Activated naive CD4-positive, alpha-beta T cell treated with anti-CD3 and anti-CD28 coated beads for 36 hours (primary cell): Measurements from ENCODE around the gene PRKCE. TPM values are rescaled to one million over a fixed set of nuclear protein-coding genes. Genes with fewer than 3 reads are reported as not detected.

Source experiments
- CTCF ChIA-PET: fragments of 350-600 bp; sonication (Branson Sonifier 250); formaldehyde crosslinking; loops from one replicate; lab custom pipeline; 2021; ENCODE audit warnings: antibody characterized with exemption; lab: Charles Lee
- DNase-seq: peaks from one replicate; pipeline ENCODE4 v3.0.0-alpha.2; 2020
- H3K27ac Mint-ChIP-seq: one replicate; pipeline ENCODE4 v1.8.0; 2021; ENCODE audit warnings: mild to moderate bottlenecking, mixed read lengths
- H3K27me3 Mint-ChIP-seq: one replicate; pipeline ENCODE4 v1.8.0; 2021; ENCODE audit warnings: low read depth, mixed read lengths
- H3K36me3 Mint-ChIP-seq: one replicate; pipeline ENCODE4 v1.8.0; 2021; ENCODE audit warnings: low read depth, mixed read lengths
- H3K4me1 Mint-ChIP-seq: one replicate; pipeline ENCODE4 v1.8.0; 2021; ENCODE audit warnings: low read depth, mixed read lengths
- H3K4me3 Mint-ChIP-seq: one replicate; pipeline ENCODE4 v1.8.0; 2021; ENCODE audit warnings: mild to moderate bottlenecking, moderate library complexity, mixed read lengths
- H3K9me3 Mint-ChIP-seq: one replicate; pipeline ENCODE4 v1.8.0; 2021; ENCODE audit warnings: mixed read lengths
- intact Hi-C: fragments of 100-400 bp; cut with micrococcal nuclease; formaldehyde crosslinking; loops from one replicate; pipeline ENCODE4 v1.15.1; 2023
- total RNA-seq, 2 experiments: library from RNA; stranded (reverse); gene quantifications; one replicate each; pipeline ENCODE4 v1.2.3, GENCODE V29; 2021

The PRKCE gene
- total RNA-seq, 2 experiments from 2014 or later = 9.4 to 10.6 TPM

GRCh38 chr2:46095830-46096229 is 444.4 kb downstream of the PRKCE start:
- Mint-ChIP-seq H3K27me3 (no peaks in the 10 kb centered on the region), H3K36me3 (peaks cover 3% of the 10 kb centered on the region), H3K4me3 (no peak overlapping the region), H3K9me3 (peaks cover 2% of the 10 kb centered on the region), H3K4me1 (no peaks in the 10 kb centered on the region), H3K27ac (no peak overlapping the region)
- intact Hi-C loops = no loop called here
- no peak for DNase-seq
- CTCF ChIA-PET = no interaction called here

DNA sequence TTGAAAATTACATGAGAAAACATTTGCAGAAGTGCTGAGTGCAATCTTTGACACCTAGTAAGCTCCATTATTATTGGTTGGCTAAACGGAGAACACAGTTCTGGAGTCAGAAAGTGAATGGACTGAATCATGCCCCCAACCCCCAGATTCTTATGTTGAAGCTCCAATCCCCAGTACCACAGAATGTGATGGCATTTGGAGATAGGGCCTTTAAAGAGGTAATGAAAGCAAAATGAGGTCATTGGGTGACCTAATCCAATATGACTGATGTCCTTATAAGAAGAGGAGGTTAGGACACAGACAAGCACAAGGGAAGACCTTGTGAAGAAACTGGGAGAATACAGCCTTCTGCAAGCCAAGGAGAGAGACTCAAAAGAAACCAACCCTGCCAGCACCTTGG is 444.8 kb downstream of the PRKCE start:
- Mint-ChIP-seq H3K36me3 (peaks cover 3% of the 10 kb centered on the region), H3K27ac (no peak overlapping the region), H3K4me1 (no peaks in the 10 kb centered on the region), H3K4me3 (no peak overlapping the region), H3K9me3 (peaks cover 2% of the 10 kb centered on the region), H3K27me3 (no peaks in the 10 kb centered on the region)
- CTCF ChIA-PET = no interaction called here
- no peak for DNase-seq
- intact Hi-C loops = no loop called here

- H3K4me3 Mint-ChIP-seq = no peak overlapping the region
- CTCF ChIA-PET = interaction anchor here (0.6 kb wide), 1 partner anchor 204 kb away, joined by 6 read pairs; no protein-coding TSS in a partner anchor
- no peak overlapping the region for H3K27ac Mint-ChIP-seq
These were observed 446.4 kb downstream of the PRKCE start for GRCh38 chr2:46097714-46098480.

GRCh38 chr2:46098621-46099062 is 447.2 kb downstream of the PRKCE start:
- no peaks in the 10 kb centered on the region for H3K27me3 Mint-ChIP-seq
- no peak overlapping the region for H3K27ac Mint-ChIP-seq
- peaks cover 2% of the 10 kb centered on the region for H3K9me3 Mint-ChIP-seq
- intact Hi-C loops = no loop called here
- H3K4me3 Mint-ChIP-seq = no peak overlapping the region
- H3K4me1 Mint-ChIP-seq = no peaks in the 10 kb centered on the region
- DNase-seq = peak; percentile 12
- peaks cover 7% of the 10 kb centered on the region for H3K36me3 Mint-ChIP-seq
- CTCF ChIA-PET = interaction anchor here (0.6 to 1.0 kb wide), 3 partner anchors 16 to 203 kb away, joined by 3 to 6 read pairs (median 3); no protein-coding TSS in a partner anchor

More at GRCh38 chr2:46097714-46098480, 446.4 kb downstream of the PRKCE start:
- Mint-ChIP-seq H3K9me3 (peaks cover 2% of the 10 kb centered on the region), H3K27me3 (no peaks in the 10 kb centered on the region), H3K36me3 (peaks cover 7% of the 10 kb centered on the region), H3K4me1 (no peaks in the 10 kb centered on the region)
- intact Hi-C loops = no loop called here
- no peak for DNase-seq

- intact Hi-C loops = no loop called here
- Mint-ChIP-seq H3K4me1 (no peaks in the 10 kb centered on the region), H3K36me3 (peaks cover 15% of the 10 kb centered on the region), H3K9me3 (peaks cover 14% of the 10 kb centered on the region), H3K4me3 (no peak overlapping the region), H3K27me3 (no peaks in the 10 kb centered on the region), H3K27ac (no peak overlapping the region)
- CTCF ChIA-PET = no interaction called here
- DNase-seq = no peak
These were observed 450.2 kb downstream of the PRKCE start for GRCh38 chr2:46101557-46102220.

- Mint-ChIP-seq H3K4me3 (no peak overlapping the region), H3K27ac (no peak overlapping the region), H3K27me3 (no peaks in the 10 kb centered on the region), H3K9me3 (peaks cover 15% of the 10 kb centered on the region), H3K36me3 (peaks cover 15% of the 10 kb centered on the region), H3K4me1 (no peaks in the 10 kb centered on the region)
- no peak for DNase-seq
- CTCF ChIA-PET = no interaction called here
- intact Hi-C loops = no loop called here
These were observed 455.2 kb downstream of the PRKCE start for GRCh38 chr2:46106690-46107089.

DNA sequence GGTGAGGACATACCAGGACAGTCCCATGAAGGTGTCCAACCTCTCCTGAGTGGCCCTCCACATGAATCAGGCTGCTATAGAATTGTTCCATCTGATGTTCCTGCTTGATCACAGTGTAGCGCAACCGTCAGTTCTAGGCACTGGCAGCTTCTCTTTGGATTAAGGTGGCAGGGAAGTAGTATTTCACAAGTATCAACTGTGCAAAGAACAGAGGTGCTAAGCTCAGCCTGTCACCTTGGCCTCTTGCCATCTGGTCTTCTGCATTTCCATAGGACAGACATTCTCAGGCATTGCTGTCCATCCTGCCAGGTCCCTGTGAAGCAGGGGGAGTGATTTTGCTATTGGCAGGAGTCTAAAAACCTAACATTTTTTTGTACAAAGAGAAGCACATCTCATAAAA is 463.5 kb downstream of the PRKCE start:
- DNase-seq = no peak
- Mint-ChIP-seq H3K36me3 (peaks cover 3% of the 10 kb centered on the region), H3K27me3 (no peaks in the 10 kb centered on the region), H3K4me3 (no peak overlapping the region), H3K27ac (no peak overlapping the region), H3K9me3 (peaks cover 3% of the 10 kb centered on the region), H3K4me1 (no peaks in the 10 kb centered on the region)
- CTCF ChIA-PET = no interaction called here
- intact Hi-C loops = no loop called here

GRCh38 chr2:46116150-46116549 is 464.7 kb downstream of the PRKCE start:
- intact Hi-C loops = no loop called here
- Mint-ChIP-seq H3K36me3 (peaks cover 3% of the 10 kb centered on the region), H3K4me1 (no peaks in the 10 kb centered on the region), H3K27me3 (no peaks in the 10 kb centered on the region), H3K27ac (no peak overlapping the region), H3K9me3 (peaks cover 3% of the 10 kb centered on the region), H3K4me3 (no peak overlapping the region)
- CTCF ChIA-PET = no interaction called here
- DNase-seq = no peak

GRCh38 chr2:46116553-46116991 is 465.1 kb downstream of the PRKCE start:
- intact Hi-C loops = no loop called here
- no peak for DNase-seq
- peaks cover 3% of the 10 kb centered on the region for H3K36me3 Mint-ChIP-seq
- CTCF ChIA-PET = no interaction called here
- H3K27ac Mint-ChIP-seq = no peak overlapping the region
- H3K4me1 Mint-ChIP-seq = no peaks in the 10 kb centered on the region
- no peaks in the 10 kb centered on the region for H3K27me3 Mint-ChIP-seq
- peaks cover 3% of the 10 kb centered on the region for H3K9me3 Mint-ChIP-seq
- H3K4me3 Mint-ChIP-seq = no peak overlapping the region

DNA sequence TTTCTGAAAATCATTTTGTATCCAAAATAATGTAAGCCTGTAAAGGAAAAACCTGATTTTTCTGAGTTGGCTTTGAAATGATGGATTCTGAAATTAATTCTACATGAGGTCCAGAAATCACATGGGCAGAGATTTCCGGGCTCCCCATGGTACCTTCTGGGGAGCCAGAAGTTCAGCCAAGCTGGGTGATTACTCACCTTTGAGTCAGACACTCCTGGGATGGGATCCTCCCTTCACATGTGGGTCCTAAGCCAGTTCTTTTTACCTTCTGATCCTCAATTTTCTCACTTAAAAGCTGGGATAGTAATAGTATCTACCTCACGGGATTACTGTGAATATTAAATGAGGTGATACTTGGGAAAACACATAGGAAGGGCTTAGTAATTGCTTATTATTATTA is 465.9 kb downstream of the PRKCE start:
- Mint-ChIP-seq H3K9me3 (no peaks in the 10 kb centered on the region), H3K36me3 (no peaks in the 10 kb centered on the region), H3K4me1 (no peaks in the 10 kb centered on the region), H3K27me3 (no peaks in the 10 kb centered on the region), H3K27ac (no peak overlapping the region), H3K4me3 (no peak overlapping the region)
- DNase-seq = no peak
- CTCF ChIA-PET = no interaction called here
- intact Hi-C loops = no loop called here

DNA sequence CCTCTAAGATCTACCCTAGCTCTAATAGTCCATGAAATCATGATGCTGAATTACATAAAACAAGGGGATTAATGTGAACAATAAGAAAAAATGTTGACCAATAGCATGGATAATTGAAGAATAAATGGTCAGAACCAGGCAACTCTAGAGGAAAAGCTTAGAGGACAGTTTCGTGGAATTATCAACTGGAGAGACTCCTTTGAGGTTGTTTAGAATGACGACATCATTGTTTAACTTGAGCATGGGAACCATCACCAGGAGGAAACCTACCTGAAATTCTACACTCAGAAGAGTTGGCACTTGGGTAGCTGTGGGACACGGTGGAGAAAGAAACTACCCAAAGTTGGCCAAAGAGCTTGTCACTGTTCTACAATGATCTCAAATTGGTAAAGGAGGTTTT is 466.5 kb downstream of the PRKCE start:
- no peak for DNase-seq
- intact Hi-C loops = no loop called here
- no peak overlapping the region for H3K4me3 Mint-ChIP-seq
- H3K27me3 Mint-ChIP-seq = no peaks in the 10 kb centered on the region
- H3K4me1 Mint-ChIP-seq = no peaks in the 10 kb centered on the region
- no peaks in the 10 kb centered on the region for H3K36me3 Mint-ChIP-seq
- no peaks in the 10 kb centered on the region for H3K9me3 Mint-ChIP-seq
- CTCF ChIA-PET = no interaction called here
- H3K27ac Mint-ChIP-seq = no peak overlapping the region

DNA sequence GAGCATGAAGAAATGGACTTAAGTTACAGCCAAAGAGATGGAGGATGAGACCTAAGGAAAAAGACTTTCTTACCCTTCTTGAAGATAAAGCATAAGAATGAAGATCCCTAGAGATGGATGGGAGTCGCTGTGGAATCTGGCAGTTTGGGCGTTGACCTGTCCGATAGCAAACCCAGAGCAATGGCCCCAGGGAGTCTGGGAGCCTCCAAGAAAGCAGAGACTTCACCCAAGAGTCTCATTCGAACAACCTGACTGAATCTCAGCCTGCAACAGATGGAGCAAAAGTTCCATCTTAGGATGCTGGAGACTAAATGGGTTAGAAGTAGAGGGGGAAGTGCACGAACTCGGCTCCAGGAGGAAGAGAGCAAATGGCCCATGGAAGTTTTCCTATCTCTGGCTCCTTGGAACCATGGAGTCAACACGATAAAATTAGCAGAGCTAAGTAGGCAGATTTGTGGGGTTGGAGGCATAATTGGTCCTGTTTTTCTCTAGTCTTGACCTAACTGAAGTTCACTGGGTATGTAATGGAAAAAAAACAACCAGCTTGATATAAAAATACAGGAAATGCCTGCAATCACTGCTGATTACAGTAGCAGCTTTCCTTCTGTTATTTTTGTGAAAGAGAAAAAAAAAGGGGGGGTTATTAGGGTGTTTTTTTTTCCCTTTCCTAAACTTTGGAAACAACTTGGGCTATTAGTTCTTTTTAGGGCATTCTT is 467.3 kb downstream of the PRKCE start:
- no peaks in the 10 kb centered on the region for H3K27me3 Mint-ChIP-seq
- no peak for DNase-seq
- no peak overlapping the region for H3K4me3 Mint-ChIP-seq
- H3K27ac Mint-ChIP-seq = no peak overlapping the region
- intact Hi-C loops = no loop called here
- CTCF ChIA-PET = interaction anchor here (0.8 kb wide), 1 partner anchor 1302 kb away, joined by 3 read pairs; no protein-coding TSS in a partner anchor
- H3K9me3 Mint-ChIP-seq = no peaks in the 10 kb centered on the region
- H3K4me1 Mint-ChIP-seq = no peaks in the 10 kb centered on the region
- H3K36me3 Mint-ChIP-seq = no peaks in the 10 kb centered on the region
